Activated T-cell treated with anti-CD3 and anti-CD28 coated beads, Interleukin-2, amount 50 U/mL, for 1 hour (primary cell): ENCODE data around the gene ZNF746.
"Not testable (repeated sequence)": the region's sequence is repeated elsewhere in the genome, so short reads cannot be mapped to it uniquely, and the experiment has no call there.

Source experiments
- DNase-seq: peaks from one replicate; pipeline ENCODE4 v3.0.0-alpha.2; 2020

Gene ZNF746

DNA sequence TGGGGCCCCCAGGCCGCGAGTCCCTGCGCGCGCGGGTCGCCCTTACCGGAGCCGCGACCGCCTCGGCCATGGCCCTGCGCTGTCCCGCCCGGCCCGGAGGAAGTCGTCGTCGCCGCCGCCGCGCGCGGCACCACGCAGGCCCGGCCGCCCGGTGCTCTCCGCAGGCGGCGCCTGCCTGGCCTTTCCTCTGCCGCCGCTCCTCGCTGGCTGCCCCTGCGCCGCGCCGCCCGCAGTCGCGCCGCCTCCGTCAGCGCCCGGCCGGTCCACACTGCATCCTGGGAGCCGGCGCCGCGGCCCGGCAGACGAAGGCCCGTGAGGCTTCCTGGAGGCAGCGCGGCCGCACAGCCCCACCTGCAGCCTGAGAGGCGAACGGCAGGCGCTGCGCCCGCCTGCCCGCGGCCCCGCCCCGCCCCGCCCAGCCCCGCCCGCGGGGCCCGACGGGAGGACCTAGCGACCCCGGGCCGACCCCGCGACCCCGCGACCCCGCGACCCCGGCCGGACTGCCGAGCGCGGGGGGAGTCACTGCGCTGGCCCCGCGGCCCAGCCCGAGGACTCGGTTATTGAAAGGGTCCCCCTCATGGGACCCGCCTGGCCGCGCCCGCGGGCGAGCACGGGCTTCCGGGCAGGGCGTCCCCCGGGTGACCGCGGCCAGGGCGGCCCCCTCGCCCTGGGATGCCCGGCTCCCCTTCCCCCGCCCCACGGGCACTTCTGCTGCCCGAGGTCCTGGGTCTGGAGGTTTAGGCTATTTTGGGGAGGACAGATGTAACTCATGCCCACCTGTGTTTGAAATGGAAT lies at the start of gene ZNF746:
TSS of gene ZNF746 (minus strand) at position 343 of the 795 bp plus-strand sequence. CDS start at position 70, 273 bp downstream.
- peak; percentile 84 for DNase-seq

DNA sequence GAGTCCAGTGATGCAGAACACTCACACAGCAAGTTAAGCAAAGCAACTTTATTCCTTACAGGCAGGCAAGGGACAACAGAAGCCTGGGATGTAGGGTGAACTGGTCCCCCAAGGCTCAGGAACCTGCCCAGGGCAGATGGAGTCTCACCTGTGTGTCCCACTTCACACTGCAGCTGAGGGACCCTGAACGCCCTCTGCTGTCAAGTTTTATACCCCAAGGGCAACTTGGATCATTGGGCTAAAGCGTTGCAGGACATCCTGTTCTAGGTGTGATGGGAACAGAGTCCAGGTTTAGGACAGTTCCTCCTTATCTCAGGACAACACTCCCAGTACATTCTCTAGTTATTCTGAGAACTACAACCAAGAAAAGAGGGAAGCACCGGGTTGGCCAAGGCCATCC lies 49.5 kb upstream of the ZNF746 start:
- no peak for DNase-seq

DNA sequence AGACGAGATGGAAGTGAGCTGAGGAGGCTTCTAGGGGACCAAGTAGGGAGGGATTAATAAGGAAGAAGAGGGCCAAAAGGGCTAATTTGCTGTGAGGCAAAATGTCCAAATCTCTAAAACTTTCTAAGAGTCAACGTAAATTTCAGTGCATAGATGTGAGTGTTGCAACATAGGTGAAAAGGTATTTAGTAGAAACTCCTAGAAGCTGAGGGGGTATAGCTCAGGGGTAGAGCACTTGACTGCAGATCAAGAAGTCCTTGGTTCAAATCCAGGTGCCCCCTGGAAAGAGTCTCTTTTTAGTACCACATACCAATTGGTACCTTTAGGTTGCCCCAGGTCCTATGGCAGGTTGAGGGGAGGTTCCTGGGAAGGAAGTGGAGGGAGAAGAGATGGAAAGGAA lies 48.7 kb upstream of the ZNF746 start:
- no peak for DNase-seq

- no peak for DNase-seq
Observed at GRCh38 chr7:149544028-149544427, 46.4 kb upstream of the ZNF746 start.

DNA sequence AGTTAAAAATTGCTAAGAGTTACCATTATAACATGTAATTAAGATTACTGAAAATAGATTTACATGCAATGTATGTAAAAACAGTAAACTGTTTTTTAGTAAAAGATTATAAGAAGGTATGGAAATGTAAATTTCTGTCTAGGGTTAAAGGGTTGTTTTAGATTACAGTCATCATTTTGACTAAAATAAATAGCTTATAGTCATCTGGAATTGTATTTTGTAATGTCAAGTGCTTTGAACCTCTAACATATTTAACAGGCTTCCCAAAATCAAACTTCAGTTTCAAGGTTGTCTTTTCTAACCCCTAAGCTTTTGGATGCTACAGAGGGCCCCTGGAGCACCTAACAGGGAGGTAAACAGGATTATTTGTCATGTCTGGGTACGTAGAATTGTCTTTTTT lies 35.0 kb upstream of the ZNF746 start:
- no peak for DNase-seq

- DNase-seq, result no peak
Observed at GRCh38 chr7:149529136-149529718, 31.6 kb upstream of the ZNF746 start.

GRCh38 chr7:149527414-149527813 lies 29.8 kb upstream of the ZNF746 start:
- no peak for DNase-seq

- DNase-seq, result no peak
Observed at GRCh38 chr7:149525280-149525679, 27.7 kb upstream of the ZNF746 start.

DNA sequence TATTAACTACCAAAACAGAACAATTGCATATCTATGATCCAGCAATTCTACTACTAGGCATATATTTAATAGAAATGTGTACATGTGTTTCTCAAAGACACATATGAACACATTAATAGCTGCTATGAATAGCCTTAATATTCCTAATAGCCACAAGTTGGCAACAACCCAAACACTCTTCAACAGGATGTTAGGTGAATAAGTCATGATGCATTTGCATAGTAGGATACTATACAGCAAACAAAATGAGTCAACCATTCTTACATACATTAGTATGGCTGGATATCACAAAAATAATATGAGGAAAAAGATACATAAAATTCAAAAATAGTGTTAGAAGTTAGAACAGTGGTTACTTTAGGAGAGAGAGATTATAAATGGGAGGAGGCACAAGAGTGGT lies 26.8 kb upstream of the ZNF746 start:
- DNase-seq, result no peak

DNA sequence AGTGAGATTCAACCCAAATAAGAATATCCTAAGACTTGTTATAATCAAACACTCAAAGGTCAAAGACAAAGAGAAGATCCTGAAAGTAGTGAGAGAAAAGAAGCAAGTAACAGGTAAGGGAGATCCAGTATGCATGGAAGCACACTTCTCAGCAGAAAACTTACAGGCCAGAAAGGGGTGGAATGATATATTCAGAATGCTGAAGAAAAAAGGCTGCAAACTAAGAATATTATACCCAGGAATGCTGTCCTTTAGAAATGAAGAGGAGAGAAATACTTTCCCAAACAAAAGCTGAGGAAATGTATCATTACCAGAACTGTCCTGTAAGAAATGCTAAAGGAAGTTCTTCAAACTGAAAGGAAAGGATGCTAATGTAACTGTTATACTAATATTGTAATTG lies 12.6 kb upstream of the ZNF746 start:
- no peak for DNase-seq

GRCh38 chr7:149509774-149510173 lies 12.2 kb upstream of the ZNF746 start:
- DNase-seq, result no peak

GRCh38 chr7:149505551-149505950 lies 7.9 kb upstream of the ZNF746 start:
- no peak for DNase-seq

DNA sequence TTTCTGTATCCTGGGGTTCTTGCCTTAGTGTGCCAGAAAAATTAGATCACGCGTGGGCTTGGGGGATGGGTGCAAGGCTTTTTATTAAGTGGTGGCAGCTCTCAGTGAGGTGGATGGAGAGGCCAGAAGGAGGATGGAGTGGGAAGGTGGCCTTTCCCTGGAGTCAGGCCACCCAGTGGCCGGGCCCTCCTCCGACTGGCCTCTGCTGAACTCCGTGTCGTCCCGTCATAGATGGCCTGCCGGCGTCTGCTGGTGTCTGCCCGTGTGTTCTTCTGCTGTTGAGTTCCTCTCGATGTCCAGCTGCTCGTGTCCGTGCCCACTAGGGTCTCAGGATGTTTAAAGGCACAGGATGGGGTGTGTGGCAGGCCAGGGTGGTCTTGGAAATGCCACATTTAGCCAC lies 4.0 kb upstream of the ZNF746 start:
- no peak for DNase-seq

- DNase-seq, result no peak
Observed at GRCh38 chr7:149500910-149501309, 3.3 kb upstream of the ZNF746 start.

DNA sequence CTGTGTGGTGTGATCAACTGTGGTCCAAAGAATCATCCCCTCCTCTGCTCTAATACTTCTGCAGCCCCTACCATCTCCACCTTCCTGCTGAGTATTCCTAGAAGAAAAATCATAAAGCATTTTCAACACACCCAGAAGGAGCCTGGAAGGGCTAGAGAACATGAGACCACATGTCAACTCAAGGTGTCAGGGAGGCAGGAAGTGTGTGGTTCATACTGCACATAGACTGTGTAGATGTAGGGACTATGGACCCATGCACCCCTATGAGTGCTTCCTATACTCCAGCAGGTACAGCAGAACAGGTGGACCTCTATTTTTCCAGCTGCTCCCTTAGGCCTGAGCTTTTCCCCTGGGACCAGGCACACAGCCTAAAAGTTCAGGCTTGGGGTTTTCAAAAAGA lies 2.6 kb upstream of the ZNF746 start:
- DNase-seq, result no peak

GRCh38 chr7:149498811-149499210 lies 1.2 kb upstream of the ZNF746 start:
- DNase-seq, result no peak

DNA sequence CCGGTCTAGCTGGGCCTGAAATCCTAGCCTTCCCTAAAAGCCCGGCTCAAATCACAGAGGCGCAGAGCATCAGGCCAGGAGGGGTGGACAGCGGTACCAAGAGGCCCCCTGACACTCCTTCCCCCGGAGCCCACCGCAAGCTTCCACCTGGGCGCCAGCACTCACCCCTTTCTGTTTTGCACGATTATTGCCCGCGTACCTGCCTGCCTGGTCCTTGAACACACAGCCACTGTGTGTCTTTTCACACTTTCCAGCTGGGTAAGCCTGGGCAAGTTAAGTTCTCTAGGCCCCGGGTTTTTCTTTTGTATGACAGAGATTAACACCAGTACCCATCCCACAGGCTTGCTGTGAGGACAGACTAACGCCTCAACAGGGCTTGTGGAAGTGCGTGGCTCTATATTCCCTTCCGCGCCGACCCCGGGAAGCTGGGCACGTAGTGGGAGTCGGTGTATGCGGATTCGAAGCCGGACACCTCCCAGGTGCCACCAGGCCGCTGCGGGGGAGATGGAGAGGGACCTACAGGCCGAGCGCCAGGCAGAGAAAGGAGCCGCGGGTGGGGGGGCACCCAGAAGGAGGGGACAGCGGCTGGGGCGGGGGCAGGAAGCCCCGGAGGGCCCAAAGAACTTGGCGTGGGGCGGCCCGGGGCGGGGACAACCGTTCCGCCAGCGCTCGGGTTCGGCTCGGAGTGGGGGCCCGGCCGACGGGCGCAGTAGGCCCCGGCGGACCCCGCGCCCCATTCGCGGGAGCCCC lies 792 bp downstream of the ZNF746 start:
- DNase-seq, result peak; percentile 65

- no peak for DNase-seq
Observed at GRCh38 chr7:149495785-149496641, 1.6 kb downstream of the ZNF746 start.

DNA sequence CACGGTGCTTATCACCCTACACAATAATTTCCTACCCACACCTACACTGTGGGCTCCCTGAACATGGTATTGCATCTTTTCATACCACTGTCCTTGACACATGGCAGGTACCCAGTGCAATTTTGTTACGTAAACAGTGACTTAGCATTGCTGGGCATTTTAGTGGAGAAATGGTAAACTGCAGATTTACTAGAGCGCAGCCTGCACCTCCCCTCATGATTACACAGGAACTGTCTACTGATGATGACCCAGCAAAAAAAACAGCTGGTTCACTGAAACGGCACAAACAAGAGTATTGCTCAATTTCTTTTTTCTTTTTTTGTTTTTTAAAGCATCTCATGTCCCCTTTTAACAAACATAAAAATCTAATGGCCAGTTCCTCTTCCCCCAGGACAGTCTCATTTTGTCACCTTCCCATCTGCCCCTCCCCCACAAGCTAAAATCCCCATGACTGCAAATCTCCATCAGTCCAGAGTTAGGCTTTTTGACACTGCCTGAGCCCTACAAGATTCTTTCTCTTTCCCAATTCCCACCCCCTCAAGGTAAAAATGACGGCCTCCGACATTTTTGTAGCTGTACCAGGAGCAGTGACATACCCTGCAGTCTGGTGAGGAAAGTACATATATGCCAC lies 2.8 kb downstream of the ZNF746 start:
- DNase-seq, result no peak

- DNase-seq, result not testable (repeated sequence)
Observed at GRCh38 chr7:149493975-149494374, 3.6 kb downstream of the ZNF746 start.

GRCh38 chr7:149493366-149493765 lies 4.2 kb downstream of the ZNF746 start:
- no peak for DNase-seq

DNA sequence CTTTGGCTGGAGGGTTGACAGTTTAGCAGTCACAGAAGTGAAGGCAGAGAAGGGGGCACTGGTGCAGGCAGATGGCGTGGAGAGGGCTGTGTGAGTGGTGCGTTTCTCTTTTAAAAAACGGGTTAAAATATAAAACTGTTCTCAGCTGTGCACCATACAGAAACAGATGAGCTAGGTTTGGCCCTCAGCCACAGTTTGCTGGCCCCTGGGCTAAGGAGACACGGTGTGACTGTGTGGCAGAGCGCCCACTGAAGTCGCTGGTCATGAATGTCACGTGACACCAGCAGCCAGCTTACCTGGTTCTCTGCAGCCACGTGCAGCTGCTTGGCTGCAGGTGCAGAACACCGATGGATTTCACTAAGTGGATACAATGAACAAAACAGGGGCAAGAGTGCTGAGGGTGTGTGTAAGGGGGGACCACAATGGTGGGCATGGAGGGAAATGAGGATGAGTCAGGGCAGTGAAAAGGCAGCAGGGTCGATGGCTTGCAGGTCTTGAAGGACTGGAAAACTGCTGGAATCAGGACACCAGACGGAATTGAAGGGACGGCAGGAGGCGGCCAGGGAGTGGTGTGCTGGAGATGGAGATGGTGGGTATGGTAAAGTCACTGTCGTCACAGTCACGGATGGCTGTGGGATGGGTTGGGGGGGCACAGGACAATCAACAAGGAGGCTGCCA lies 7.4 kb downstream of the ZNF746 start:
- DNase-seq, result no peak
